ENCODE results near the gene ZDHHC11. TPM values are rescaled to one million over a fixed set of nuclear protein-coding genes. Genes with fewer than 3 reads are reported as not detected.

Gene ZDHHC11
- total RNA-seq, 5 donors from 2014 or later (not counting 1 experiment from before 2014, with no cell fraction given): 6.5 to 38.0 (median 11.6) TPM

Other genes starting within 250 kb of the ZDHHC11 start
- gene CEP72, start 238.6 kb downstream of the ZDHHC11 start, total RNA-seq: 10 to 100 TPM; 13.9 to 25.8 (median 23.6) TPM
- gene TPPP, start 157.6 kb downstream of the ZDHHC11 start, total RNA-seq: 1 to 10 TPM in 3 of 5 donors, under 1 TPM in 2; 0.73 to 8.2 (median 1.1) TPM
- gene ZDHHC11B, start 66.3 kb downstream of the ZDHHC11 start, total RNA-seq: 10 to 100 TPM in 1 of 5 donors, 1 to 10 TPM in 4; 2.1 to 20.6 (median 3.6) TPM
- gene BRD9, start 41.8 kb upstream of the ZDHHC11 start, total RNA-seq: 100 to 1,000 TPM in 1 of 5 donors, 10 to 100 TPM in 4; 78.3 to 127 (median 83.0) TPM
- gene TRIP13, start 41.9 kb upstream of the ZDHHC11 start, total RNA-seq: 1 to 10 TPM in 2 of 5 donors, under 1 TPM in 3; 0.66 to 1.3 (median 0.95) TPM
- gene NKD2, start 157.8 kb upstream of the ZDHHC11 start, total RNA-seq: under 1 TPM in 2 of 5 donors, not detected in 3; 0.18 to 0.23 TPM